OCI-LY3 (cell line): ENCODE data around the gene CTCFL.

Experiments used
- H2AFZ ChIP-seq: fragments of 200-600, 300-600 bp; shearing (Covaris generic); 2 replicates; pipeline ENCODE4 v1.6.0; 2014; ENCODE audit warnings: antibody characterized with exemption, low read depth, low read length
- H3K27ac ChIP-seq: fragments of 200-600, 300-600 bp; sonication (generic); 2 replicates; pipeline ENCODE4 v1.5.1; 2014; ENCODE audit warnings: mild to moderate bottlenecking, low read length, moderate library complexity, mixed read lengths
- H3K27me3 ChIP-seq: fragments of 200-600, 300-600 bp; sonication (generic); 2 replicates; pipeline ENCODE4 v1.6.1; 2014; ENCODE audit warnings: low read depth, low read length, mixed read lengths
- H3K36me3 ChIP-seq: fragments of 200-600, 300-600 bp; sonication (generic); replicated peaks from 2 replicates; pipeline ENCODE3; 2014; ENCODE audit warnings: low read depth, low read length, mixed read lengths
- H3K4me1 ChIP-seq: fragments of 300-600, 200-600 bp; sonication (generic); 2 replicates; pipeline ENCODE4 v1.6.1; 2014; ENCODE audit warnings: low read length, mixed read lengths
- H3K4me2 ChIP-seq: fragments of 200-600, 300-600 bp; sonication (generic); 2 replicates; pipeline ENCODE4 v1.6.1; 2014; ENCODE audit warnings: low read length, mixed read lengths
- H3K4me3 ChIP-seq: fragments of 300-600, 200-600 bp; sonication (generic); 2 replicates; pipeline ENCODE4 v1.5.1; 2014; ENCODE audit warnings: antibody characterized with exemption, mild to moderate bottlenecking, low read length, moderate library complexity
- H3K79me2 ChIP-seq: fragments of 300-600, 200-600 bp; shearing (Covaris generic); 2 replicates; pipeline ENCODE4 v1.6.1; 2014; ENCODE audit warnings: mild to moderate bottlenecking, low read length, mixed read lengths
- H3K9ac ChIP-seq: fragments of 300-600, 200-600 bp; shearing (Covaris generic); 2 replicates; pipeline ENCODE4 v1.6.0; 2014; ENCODE audit warnings: mild to moderate bottlenecking, low read length, moderate library complexity
- H3K9me3 ChIP-seq: fragments of 200-600, 300-600 bp; shearing (Covaris generic); 2 replicates; pipeline ENCODE4 v1.6.1; 2014; ENCODE audit warnings: low read length, mixed read lengths; ENCODE audit not compliant: insufficient read depth
- H4K20me1 ChIP-seq: fragments of 200-600, 300-600 bp; sonication (generic); 2 replicates; pipeline ENCODE4 v1.6.1; 2016; ENCODE audit warnings: low read length, mixed read lengths; ENCODE audit not compliant: insufficient read depth
- CTCF ChIP-seq: fragments of 200-600, 300-600 bp; sonication (generic); IDR thresholded peaks from 2 replicates; pipeline ENCODE4 v1.5.1; 2014; ENCODE audit warnings: antibody characterized with exemption, low read length, low read depth
- EZH2phosphoT487 ChIP-seq: fragments of 200-600 bp; shearing (Covaris generic); IDR thresholded peaks from 2 replicates; pipeline ENCODE4 v1.6.1; 2018; ENCODE audit warnings: antibody characterized with exemption, mixed run types, low read depth

CTCFL gene

GRCh38 chr20:57559289-57559634, 34.3 kb upstream of the CTCFL start:
- H3K27me3 ChIP-seq = peaks cover 86% of the 10 kb centered on the region
- no peaks in the 10 kb centered on the region for H3K36me3 ChIP-seq
- no peak overlapping the region for H2AFZ ChIP-seq
- H3K4me1 ChIP-seq = no peaks in the 10 kb centered on the region
- H3K4me3 ChIP-seq = no peak overlapping the region
- H3K79me2 ChIP-seq = no peaks in the 10 kb centered on the region
- H3K27ac ChIP-seq = no peak overlapping the region
- H3K9ac ChIP-seq = no peak overlapping the region
- H3K4me2 ChIP-seq = no peak overlapping the region
- H3K9me3 ChIP-seq = no peaks in the 10 kb centered on the region
- no peaks in the 10 kb centered on the region for H4K20me1 ChIP-seq
- TF ChIP-seq CTCF (no peak), EZH2phosphoT487 (no peak)

- H3K27me3 ChIP-seq = peaks cover 90% of the 10 kb centered on the region
- no peak overlapping the region for H2AFZ ChIP-seq
- no peak overlapping the region for H3K4me2 ChIP-seq
- TF ChIP-seq EZH2phosphoT487 (no peak), CTCF (no peak)
- no peak overlapping the region for H3K9ac ChIP-seq
- no peaks in the 10 kb centered on the region for H3K79me2 ChIP-seq
- no peaks in the 10 kb centered on the region for H3K4me1 ChIP-seq
- no peaks in the 10 kb centered on the region for H4K20me1 ChIP-seq
- no peaks in the 10 kb centered on the region for H3K9me3 ChIP-seq
- H3K36me3 ChIP-seq = no peaks in the 10 kb centered on the region
- H3K4me3 ChIP-seq = no peak overlapping the region
- H3K27ac ChIP-seq = no peak overlapping the region
Measured at GRCh38 chr20:57558614-57559288, 33.8 kb upstream of the CTCFL start.

- Histone ChIP-seq H4K20me1 (no peaks in the 10 kb centered on the region), H3K27me3 (peaks cover 92% of the 10 kb centered on the region), H3K4me1 (no peaks in the 10 kb centered on the region), H3K27ac (no peak overlapping the region), H3K79me2 (no peaks in the 10 kb centered on the region), H3K36me3 (no peaks in the 10 kb centered on the region), H2AFZ (no peak overlapping the region), H3K9me3 (no peaks in the 10 kb centered on the region), H3K9ac (no peak overlapping the region), H3K4me3 (no peak overlapping the region), H3K4me2 (no peak overlapping the region)
- no peak for TF ChIP-seq CTCF
- no peak; the same call in 1 of the 2 replicates for TF ChIP-seq EZH2phosphoT487
Measured at GRCh38 chr20:57557926-57558613, 33.1 kb upstream of the CTCFL start.

- H3K9me3 ChIP-seq = no peaks in the 10 kb centered on the region
- no peaks in the 10 kb centered on the region for H4K20me1 ChIP-seq
- peaks cover 97% of the 10 kb centered on the region for H3K27me3 ChIP-seq
- H3K9ac ChIP-seq = no peak overlapping the region
- no peaks in the 10 kb centered on the region for H3K79me2 ChIP-seq
- H3K4me1 ChIP-seq = no peaks in the 10 kb centered on the region
- H3K4me3 ChIP-seq = no peak overlapping the region
- H3K36me3 ChIP-seq = no peaks in the 10 kb centered on the region
- TF ChIP-seq EZH2phosphoT487 = no peak
- TF ChIP-seq CTCF = no peak
- H3K4me2 ChIP-seq = no peak overlapping the region
- no peak overlapping the region for H3K27ac ChIP-seq
- no peak overlapping the region for H2AFZ ChIP-seq
Measured at GRCh38 chr20:57556980-57557274, 32.0 kb upstream of the CTCFL start.
